Tibial nerve (tissue), 4 donors: ENCODE data around the gene GNAT2. TPM values are rescaled to one million over a fixed set of nuclear protein-coding genes. Genes with fewer than 3 reads are reported as not detected.

Experiments used
- DNase-seq, 2 donors: peaks; one replicate each; pipeline ENCODE4 v3.0.0-alpha.2; 2019; ENCODE audit warnings: low spot score in 2 of 2
- H3K27ac ChIP-seq, 4 donors: fragments of 200-600 bp; sonication (generic) in 3 of 4; one replicate each; pipeline ENCODE4 v1.5.1; 2017 to 2019; ENCODE audit warnings: mild to moderate bottlenecking in 1 of 4
- H3K27me3 ChIP-seq, 2 donors: fragments of 200-600 bp; sonication (generic) in 1 of 2; one replicate each; pipeline versions ENCODE4 v1.5.1 to v1.6.0; 2017 to 2019
- H3K36me3 ChIP-seq, 3 donors: fragments of 200-600 bp; sonication (generic); one replicate each; pipeline ENCODE4 v1.5.1; 2018 to 2019
- H3K4me1 ChIP-seq, 4 donors: fragments of 200-600 bp; sonication (generic) in 3 of 4; one replicate each; pipeline ENCODE4 v1.5.1; 2017 to 2019
- H3K4me3 ChIP-seq, 4 donors: fragments of 200-600 bp; sonication (generic) in 3 of 4; one replicate each; pipeline ENCODE4 v1.5.1; 2017 to 2019; ENCODE audit warnings: mild to moderate bottlenecking in 1 of 4, moderate library complexity in 1 of 4
- H3K9me3 ChIP-seq, 4 donors: fragments of 200-600 bp; sonication (generic) in 3 of 4; one replicate each; pipeline ENCODE4 v1.5.1; 2017 to 2019
- EP300 ChIP-seq, 2 donors: sonication (generic); formaldehyde crosslinking; IDR thresholded peaks; one replicate each; pipeline ENCODE4 v1.6.1; 2017; ENCODE audit warnings: antibody characterized with exemption in 2 of 2, mild to moderate bottlenecking in 1 of 2
- POLR2A ChIP-seq, 2 donors: fragments of 450-650 bp; IDR thresholded peaks; one replicate each; pipeline ENCODE4 v1.6.1; 2017; ENCODE audit warnings: antibody characterized with exemption in 2 of 2, mild to moderate bottlenecking in 2 of 2, moderate library complexity in 2 of 2
- WGBS, 2 donors: methylation state at CpG; one replicate each; pipeline ENCODE4 v1.1.5; 2018; 5-methylcytosine and 5-hydroxymethylcytosine counted together
- total RNA-seq, 4 donors: library from RNA; depleted of rRNA; stranded (reverse); fragments of >200 nt; gene quantifications; one replicate each; pipeline ENCODE4 v1.1.0, GENCODE V29; 2016
- TF ChIP-seq, protein P1 (sequence below), 5 experiments: fragments of 200-600 bp in 3 of 5; fragments of 450-650 bp in 2 of 5; sonication (generic) in 3 of 5; IDR thresholded peaks; one replicate each; pipeline ENCODE4 v1.5.1; 2016 to 2019; ENCODE audit warnings: antibody characterized with exemption in 5 of 5, mild to moderate bottlenecking in 3 of 5, moderate library complexity in 2 of 5

Gene GNAT2
- total RNA-seq, 4 donors from 2014 or later, result not detected

- TF ChIP-seq POLR2A (IDR thresholded peaks at IDR 0.05) (no peak), EP300 (IDR thresholded peaks at IDR 0.05) (no peak)
- TF ChIP-seq, protein P1, sequence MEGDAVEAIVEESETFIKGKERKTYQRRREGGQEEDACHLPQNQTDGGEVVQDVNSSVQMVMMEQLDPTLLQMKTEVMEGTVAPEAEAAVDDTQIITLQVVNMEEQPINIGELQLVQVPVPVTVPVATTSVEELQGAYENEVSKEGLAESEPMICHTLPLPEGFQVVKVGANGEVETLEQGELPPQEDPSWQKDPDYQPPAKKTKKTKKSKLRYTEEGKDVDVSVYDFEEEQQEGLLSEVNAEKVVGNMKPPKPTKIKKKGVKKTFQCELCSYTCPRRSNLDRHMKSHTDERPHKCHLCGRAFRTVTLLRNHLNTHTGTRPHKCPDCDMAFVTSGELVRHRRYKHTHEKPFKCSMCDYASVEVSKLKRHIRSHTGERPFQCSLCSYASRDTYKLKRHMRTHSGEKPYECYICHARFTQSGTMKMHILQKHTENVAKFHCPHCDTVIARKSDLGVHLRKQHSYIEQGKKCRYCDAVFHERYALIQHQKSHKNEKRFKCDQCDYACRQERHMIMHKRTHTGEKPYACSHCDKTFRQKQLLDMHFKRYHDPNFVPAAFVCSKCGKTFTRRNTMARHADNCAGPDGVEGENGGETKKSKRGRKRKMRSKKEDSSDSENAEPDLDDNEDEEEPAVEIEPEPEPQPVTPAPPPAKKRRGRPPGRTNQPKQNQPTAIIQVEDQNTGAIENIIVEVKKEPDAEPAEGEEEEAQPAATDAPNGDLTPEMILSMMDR (IDR thresholded peaks at IDR 0.05), result no peak
- Histone ChIP-seq H3K36me3 (peaks cover 0 to 2% (median 0%) of the 10 kb centered on the region in 3 donors), H3K9me3 (no peaks in the 10 kb centered on the region), H3K27me3 (no peaks in the 10 kb centered on the region), H3K4me3 (peak overlapping the region; percentile 64 to 76 (median 66)), H3K4me1 (peaks cover 0 to 76% (median 42%) of the 10 kb centered on the region in 4 donors), H3K27ac (peak overlapping the region; percentile 80 to 90 (median 85))
- WGBS, 2 donors, result 0% methylated on average over 9 of the region's 9 CpGs
- DNase-seq, result no peak
Observed at GRCh38 chr1:109620401-109620791, 980 bp upstream of the GNAT2 start.

DNA sequence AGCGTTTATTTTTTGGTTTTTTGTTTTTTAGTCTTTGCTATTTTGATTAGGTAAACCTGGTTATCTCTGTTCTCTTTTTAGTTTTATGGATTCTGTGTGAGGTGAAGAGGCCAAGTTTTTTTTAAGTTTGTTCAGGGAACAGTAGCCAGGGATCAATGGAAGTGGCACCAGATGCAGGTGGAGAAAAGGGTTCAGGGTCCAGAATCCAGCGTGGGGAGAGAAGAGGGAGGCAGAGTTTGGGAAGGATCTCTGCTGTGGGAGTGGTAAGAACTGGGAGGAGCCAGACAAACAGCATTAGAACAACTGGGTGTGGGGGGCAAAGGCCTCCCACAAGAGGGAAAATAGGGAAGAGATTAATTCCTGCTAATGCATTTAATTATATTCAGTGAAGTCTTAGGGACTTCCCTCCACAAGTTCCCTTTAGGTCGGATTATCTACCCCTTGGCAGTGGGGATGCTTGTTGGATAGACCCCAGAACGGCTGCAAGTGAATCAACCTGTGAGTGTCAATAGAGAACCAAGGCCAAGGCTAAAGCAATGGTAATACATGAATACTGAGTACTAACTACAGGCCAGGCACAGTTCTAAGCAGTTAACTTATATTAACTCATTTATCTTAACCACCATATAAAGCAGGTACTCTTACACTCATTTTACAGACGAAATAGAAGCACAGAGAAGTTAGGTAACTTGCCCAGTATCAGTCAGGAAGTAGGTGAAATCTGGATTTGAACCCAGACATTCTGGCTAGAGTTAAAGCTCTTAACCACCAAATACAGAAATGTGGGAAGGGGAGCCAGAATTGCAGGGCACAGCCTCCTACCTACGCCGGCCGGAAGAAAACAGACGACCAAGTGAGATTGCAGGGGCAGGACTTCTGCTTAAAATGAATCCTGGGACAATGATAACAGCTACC lies 498 bp downstream of the GNAT2 start:
- Histone ChIP-seq H3K27ac (peak overlapping the region; percentile 80 to 90 (median 85)), H3K36me3 (no peaks in the 10 kb centered on the region), H3K9me3 (no peaks in the 10 kb centered on the region), H3K27me3 (no peaks in the 10 kb centered on the region), H3K4me3 (peak overlapping the region; percentile 64 to 76 (median 66)), H3K4me1 (peaks cover 0 to 61% (median 33%) of the 10 kb centered on the region in 4 donors)
- 42 to 47% methylated on average over 9 of the region's 9 CpGs for WGBS, 2 donors
- TF ChIP-seq, protein P1 (IDR thresholded peaks at IDR 0.05), result no peak
- no peak for TF ChIP-seq POLR2A (IDR thresholded peaks at IDR 0.05)
- DNase-seq, result no peak

DNA sequence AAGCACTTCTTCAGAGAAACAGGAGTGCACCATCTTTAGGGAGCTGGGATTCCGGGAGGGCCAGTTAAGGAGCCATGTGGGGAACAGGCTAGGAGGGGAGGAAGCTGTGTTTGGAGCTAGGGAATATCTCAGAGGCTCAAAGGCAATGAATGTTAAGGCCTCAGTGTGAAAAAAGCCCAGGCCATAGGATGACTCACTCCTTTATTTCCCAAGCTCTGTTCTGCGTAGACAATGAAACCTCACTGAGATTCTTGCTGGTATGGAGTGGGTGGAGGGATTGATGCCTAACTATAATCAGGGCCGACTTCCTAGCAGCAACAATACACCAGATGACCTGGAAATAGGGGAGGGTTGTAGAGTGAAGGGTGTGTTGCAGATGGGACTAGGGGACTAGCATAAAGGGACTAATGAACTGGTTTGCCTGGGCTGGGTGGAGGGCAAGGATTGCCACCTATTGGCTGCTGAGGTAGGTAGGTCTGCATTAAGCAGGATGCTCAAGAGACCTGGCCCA lies 2.1 kb downstream of the GNAT2 start:
- Histone ChIP-seq H3K9me3 (no peaks in the 10 kb centered on the region), H3K27ac (peak overlapping the region in 2 of 4 donors; percentile 68 to 77), H3K4me1 (peaks cover 0 to 45% (median 21%) of the 10 kb centered on the region in 4 donors), H3K4me3 (no peak overlapping the region), H3K27me3 (no peaks in the 10 kb centered on the region), H3K36me3 (no peaks in the 10 kb centered on the region)
- DNase-seq, result no peak
- TF ChIP-seq POLR2A (IDR thresholded peaks at IDR 0.05), result no peak
- TF ChIP-seq, protein P1 (IDR thresholded peaks at IDR 0.05), result no peak
- TF ChIP-seq EP300 (IDR thresholded peaks at IDR 0.05), result peak in 1 of 2 donors; percentile 16
- 32 to 34% methylated on average over 3 of the region's 3 CpGs for WGBS, 2 donors

- Histone ChIP-seq H3K27me3 (no peaks in the 10 kb centered on the region), H3K9me3 (no peaks in the 10 kb centered on the region), H3K4me3 (no peak overlapping the region), H3K27ac (peak overlapping the region in 2 of 4 donors; percentile 68 to 77), H3K4me1 (peaks cover 0 to 36% (median 14%) of the 10 kb centered on the region in 4 donors), H3K36me3 (no peaks in the 10 kb centered on the region)
- WGBS, 2 donors, result 53 to 59% methylated on average over 3 of the region's 3 CpGs
- DNase-seq, result no peak
- TF ChIP-seq EP300 (IDR thresholded peaks at IDR 0.05) (no peak), POLR2A (IDR thresholded peaks at IDR 0.05) (no peak)
- TF ChIP-seq, protein P1 (IDR thresholded peaks at IDR 0.05), result no peak
Observed at GRCh38 chr1:109616391-109616790, 3.0 kb downstream of the GNAT2 start.

GRCh38 chr1:109615879-109616278 lies 3.5 kb downstream of the GNAT2 start:
- Histone ChIP-seq H3K4me3 (no peak overlapping the region), H3K36me3 (no peaks in the 10 kb centered on the region), H3K27ac (peak overlapping the region in 1 of 4 donors; percentile 68), H3K27me3 (no peaks in the 10 kb centered on the region), H3K4me1 (peaks cover 0 to 31% (median 10%) of the 10 kb centered on the region in 4 donors), H3K9me3 (no peaks in the 10 kb centered on the region)
- 54 to 65% methylated on average over 3 of the region's 3 CpGs for WGBS, 2 donors
- TF ChIP-seq, protein P1 (IDR thresholded peaks at IDR 0.05), result no peak
- TF ChIP-seq EP300 (IDR thresholded peaks at IDR 0.05), result peak in 1 of 2 donors; percentile 58
- DNase-seq, result no peak
